ENCODE measurements around the gene MUC21.

Gene MUC21

GRCh38 chr6:30983439-30983838 lies at the start of gene MUC21:
TSS of gene MUC21 (plus strand) at chr6:30983718. CDS start at chr6:30983959, 241 bp downstream.
- no peaks in the 10 kb centered on the region for H3K79me2 ChIP-seq (ENCODE audit: insufficient read depth, low read length)
- no peaks in the 10 kb centered on the region; the same call in 1 of the 2 replicates for H3K27me3 ChIP-seq (ENCODE audit: insufficient read depth, low read length)
- no peak within 1 kb of the TSS for H2AFZ ChIP-seq (ENCODE audit: low read length)
- H3K9ac ChIP-seq (ENCODE audit: low read length) = no peak within 1 kb of the TSS
- no peaks in the 10 kb centered on the region for H3F3A ChIP-seq (ENCODE audit: insufficient read depth, low read length)
- H3K36me3 ChIP-seq (ENCODE audit: insufficient read depth, low read length) = no peaks in the 10 kb centered on the region
- TF ChIP-seq EZH2 (IDR thresholded peaks at IDR 0.05; ENCODE audit: borderline replicate concordance, low read length) (no peak), CTCF (IDR thresholded peaks at IDR 0.05; ENCODE audit: low read length) (no peak)
- no peaks in the 10 kb centered on the region for H3K4me1 ChIP-seq (ENCODE audit: insufficient read depth, low read length, severe bottlenecking)
- no peaks in the 10 kb centered on the region for H4K20me1 ChIP-seq (ENCODE audit: insufficient read depth, low read length)
- no peaks in the 10 kb centered on the region for H3K9me2 ChIP-seq (ENCODE audit: low read depth, low read length)
- no peaks in the 10 kb centered on the region for H3K9me3 ChIP-seq (ENCODE audit: low read length)
- no peak within 1 kb of the TSS for H3K4me2 ChIP-seq (ENCODE audit: low read length)
- no peak within 1 kb of the TSS for H3K27ac ChIP-seq (ENCODE audit: low read depth, low read length, poor library complexity, severe bottlenecking)
- no peak within 1 kb of the TSS for H3K4me3 ChIP-seq (ENCODE audit: low read depth, low read length, poor library complexity, severe bottlenecking)

- Histone ChIP-seq H3K4me3 (ENCODE audit: low read depth, low read length, poor library complexity, severe bottlenecking) (no peak overlapping the region), H4K20me1 (ENCODE audit: insufficient read depth, low read length) (no peaks in the 10 kb centered on the region), H3K9me2 (ENCODE audit: low read depth, low read length) (no peaks in the 10 kb centered on the region), H2AFZ (ENCODE audit: low read length) (no peak overlapping the region), H3K36me3 (ENCODE audit: insufficient read depth, low read length) (no peaks in the 10 kb centered on the region), H3K4me2 (ENCODE audit: low read length) (no peak overlapping the region), H3K4me1 (ENCODE audit: insufficient read depth, low read length, severe bottlenecking) (no peaks in the 10 kb centered on the region), H3K27me3 (ENCODE audit: insufficient read depth, low read length) (no peaks in the 10 kb centered on the region), H3K9ac (ENCODE audit: low read length) (no peak overlapping the region), H3K27ac (ENCODE audit: low read depth, low read length, poor library complexity, severe bottlenecking) (no peak overlapping the region), H3K79me2 (ENCODE audit: insufficient read depth, low read length) (no peaks in the 10 kb centered on the region), H3K9me3 (ENCODE audit: low read length) (no peaks in the 10 kb centered on the region), H3F3A (ENCODE audit: insufficient read depth, low read length) (no peaks in the 10 kb centered on the region)
- TF ChIP-seq EZH2 (IDR thresholded peaks at IDR 0.05; ENCODE audit: borderline replicate concordance, low read length) (no peak), CTCF (IDR thresholded peaks at IDR 0.05; ENCODE audit: low read length) (no peak)
Measured at GRCh38 chr6:30935018-30935417, 48.5 kb upstream of the MUC21 start.

- Histone ChIP-seq H3K79me2 (ENCODE audit: insufficient read depth, low read length) (no peaks in the 10 kb centered on the region), H4K20me1 (ENCODE audit: insufficient read depth, low read length) (no peaks in the 10 kb centered on the region), H3K36me3 (ENCODE audit: insufficient read depth, low read length) (no peaks in the 10 kb centered on the region), H2AFZ (ENCODE audit: low read length) (no peak overlapping the region), H3K9me2 (ENCODE audit: low read depth, low read length) (no peaks in the 10 kb centered on the region), H3K4me2 (ENCODE audit: low read length) (no peak overlapping the region), H3K4me1 (ENCODE audit: insufficient read depth, low read length, severe bottlenecking) (no peaks in the 10 kb centered on the region), H3K27ac (ENCODE audit: low read depth, low read length, poor library complexity, severe bottlenecking) (no peak overlapping the region), H3K4me3 (ENCODE audit: low read depth, low read length, poor library complexity, severe bottlenecking) (no peak overlapping the region), H3F3A (ENCODE audit: insufficient read depth, low read length) (no peaks in the 10 kb centered on the region), H3K9ac (ENCODE audit: low read length) (no peak overlapping the region), H3K9me3 (ENCODE audit: low read length) (no peaks in the 10 kb centered on the region), H3K27me3 (ENCODE audit: insufficient read depth, low read length) (no peaks in the 10 kb centered on the region)
- TF ChIP-seq CTCF (IDR thresholded peaks at IDR 0.05; ENCODE audit: low read length) = no peak
- no peak for TF ChIP-seq EZH2 (IDR thresholded peaks at IDR 0.05; ENCODE audit: borderline replicate concordance, low read length)
Measured at GRCh38 chr6:30937265-30937664, 46.3 kb upstream of the MUC21 start.

Measured in OCI-LY1 (cell line).